Ishikawa (cell line): ENCODE data around the gene FUT3.

Experiments
- CEBPB ChIP-seq: IDR thresholded peaks from 2 replicates; pipeline ENCODE4 v1.6.1; 2012
- CREB1 ChIP-seq: IDR thresholded peaks from 2 replicates; pipeline ENCODE4 v1.6.1; 2012; ENCODE audit warnings: low read depth
- EGR1 ChIP-seq: IDR thresholded peaks from 2 replicates; pipeline ENCODE4 v1.6.1; 2012
- EP300 ChIP-seq: IDR thresholded peaks from 2 replicates; pipeline ENCODE4 v1.6.1; 2012; ENCODE audit warnings: borderline replicate concordance
- FOXM1 ChIP-seq: IDR thresholded peaks from 2 replicates; pipeline ENCODE4 v1.6.1; 2012; ENCODE audit warnings: low read depth, borderline replicate concordance
- MAX ChIP-seq: IDR thresholded peaks from 2 replicates; pipeline ENCODE4 v1.6.1; 2012
- NFIC ChIP-seq: IDR thresholded peaks from 2 replicates; pipeline ENCODE4 v1.6.1; 2012
- RAD21 ChIP-seq: IDR thresholded peaks from 2 replicates; pipeline ENCODE4 v1.6.1; 2012; ENCODE audit warnings: low read depth
- REST ChIP-seq: IDR thresholded peaks from 2 replicates; pipeline ENCODE4 v1.6.1; 2012; ENCODE audit warnings: low read depth, mild to moderate bottlenecking
- TAF1 ChIP-seq: IDR thresholded peaks from 2 replicates; pipeline ENCODE4 v1.6.1; 2012; ENCODE audit warnings: low read depth, mild to moderate bottlenecking
- TCF12 ChIP-seq: IDR thresholded peaks from 2 replicates; pipeline ENCODE4 v1.6.1; 2012; ENCODE audit warnings: low read depth
- TEAD4 ChIP-seq: IDR thresholded peaks from 2 replicates; pipeline ENCODE4 v1.6.1; 2012
- USF1 ChIP-seq: IDR thresholded peaks from 2 replicates; pipeline ENCODE4 v1.6.1; 2012
- YY1 ChIP-seq: IDR thresholded peaks from 2 replicates; pipeline ENCODE4 v1.6.1; 2012; ENCODE audit warnings: low read depth
- ZBTB7A ChIP-seq: IDR thresholded peaks from 2 replicates; pipeline ENCODE4 v1.6.1; 2012; ENCODE audit warnings: low read depth

FUT3 gene

GRCh38 chr19:5803752-5804515, 47.3 kb downstream of the FUT3 start:
- TF ChIP-seq YY1 (no peak), ZBTB7A (peak; percentile 20; the same call in 1 of the 2 replicates), REST (no peak), RAD21 (peak; percentile 92), FOXM1 (no peak), TAF1 (no peak), TCF12 (peak; percentile 24; the same call in 1 of the 2 replicates), EP300 (no peak), MAX (peak; percentile 98), NFIC (no peak), CREB1 (no peak)

GRCh38 chr19:5803441-5803751, 47.9 kb downstream of the FUT3 start:
- TF ChIP-seq RAD21, result no peak
- no peak for TF ChIP-seq EGR1
- no peak for TF ChIP-seq ZBTB7A
- TF ChIP-seq EP300, result no peak
- no peak for TF ChIP-seq NFIC
- TF ChIP-seq TAF1, result no peak
- TF ChIP-seq CEBPB, result no peak
- no peak for TF ChIP-seq TCF12
- TF ChIP-seq CREB1, result no peak
- TF ChIP-seq USF1, result peak; percentile 46; the same call in 1 of the 2 replicates
- TF ChIP-seq TEAD4, result 0 out of 2 replicates have a peak, but pooled peaks have one; percentile 51
- TF ChIP-seq YY1, result no peak
- TF ChIP-seq REST, result no peak

- peak; percentile 89; the same call in 1 of the 2 replicates for TF ChIP-seq ZBTB7A
- no peak for TF ChIP-seq TAF1
- peak; percentile 61; the same call in 1 of the 2 replicates for TF ChIP-seq MAX
These were observed 49.2 kb downstream of the FUT3 start for GRCh38 chr19:5801796-5802619.

- no peak for TF ChIP-seq FOXM1
- no peak for TF ChIP-seq TAF1
- no peak for TF ChIP-seq RAD21
- no peak for TF ChIP-seq TEAD4
- TF ChIP-seq EP300, result no peak
- TF ChIP-seq USF1, result no peak
- no peak for TF ChIP-seq MAX
- no peak for TF ChIP-seq CREB1
- no peak for TF ChIP-seq REST
- TF ChIP-seq NFIC, result no peak
- no peak for TF ChIP-seq CEBPB
- TF ChIP-seq ZBTB7A, result no peak
- TF ChIP-seq YY1, result no peak
These were observed 50.6 kb downstream of the FUT3 start for GRCh38 chr19:5800361-5801270.
